IMR-90 (cell line): Measurements from ENCODE around the gene LRRC41. TPM values are rescaled to one million over a fixed set of nuclear protein-coding genes. Genes with fewer than 3 reads are reported as not detected.

Experiments
- ATAC-seq: fragments of 200-7000 bp; cut with Tn5 transposase; 2 replicates; pipeline ENCODE4 v1.9.1; 2020; ENCODE audit warnings: low read depth, mild to moderate bottlenecking, moderate library complexity
- BruUV-seq: library from RNA; stranded (reverse); fragments of 400-500 nt; replicated peaks from 2 replicates; lab custom pipeline; 2021; lab: Mats Ljungman, UMichigan
- CTCF ChIA-PET: fragments of 300-600 bp; formaldehyde crosslinking; extraction: SDS; loops from one replicate; lab custom pipeline; 2021; ENCODE audit warnings: antibody characterized with exemption; lab: Yijun Ruan, JAX
- POLR2A ChIA-PET: fragments of 300-600 bp; sonication (Branson Sonifier 250); formaldehyde crosslinking; loops from one replicate; lab custom pipeline; 2022; ENCODE audit warnings: antibody characterized with exemption; ENCODE audit not compliant: unreplicated experiment; lab: Charles Lee
- DNase-seq: peaks from one replicate; pipeline ENCODE4 v3.0.0; 2013
- H2AFZ ChIP-seq: replicated peaks from 2 replicates; pipeline ENCODE3; 2013; ENCODE audit warnings: low read length, mild to moderate bottlenecking; ENCODE audit not compliant: poor library complexity
- H2AK5ac ChIP-seq: 2 replicates; pipeline ENCODE4 v1.6.1; 2013; ENCODE audit warnings: low read depth, low read length, inconsistent platforms
- H2AK9ac ChIP-seq: replicated peaks from 2 replicates; pipeline ENCODE3; 2013; ENCODE audit warnings: mild to moderate bottlenecking, low read depth, low read length, moderate library complexity; ENCODE audit not compliant: poor library complexity
- H2BK120ac ChIP-seq: 2 replicates; pipeline ENCODE4 v1.6.1; 2013; ENCODE audit warnings: low read depth, low read length, inconsistent platforms
- H2BK15ac ChIP-seq: 3 replicates; pipeline ENCODE4 v1.6.1; 2013; ENCODE audit warnings: low read depth, low read length, inconsistent platforms
- H2BK20ac ChIP-seq: 2 replicates; pipeline ENCODE4 v1.6.1; 2013; ENCODE audit warnings: low read depth, mild to moderate bottlenecking, inconsistent platforms, low read length, moderate library complexity
- H2BK5ac ChIP-seq: 2 replicates; pipeline ENCODE4 v1.6.1; 2013; ENCODE audit warnings: mild to moderate bottlenecking, low read depth, low read length, inconsistent platforms; ENCODE audit not compliant: poor library complexity, severe bottlenecking
- H3K14ac ChIP-seq: replicated peaks from 2 replicates; pipeline ENCODE4 v1.6.1; 2013; ENCODE audit warnings: low read depth, low read length, inconsistent platforms
- H3K18ac ChIP-seq: 2 replicates; pipeline ENCODE4 v1.6.1; 2013; ENCODE audit warnings: low read depth, low read length, control low read depth
- H3K23ac ChIP-seq: 2 replicates; pipeline ENCODE4 v1.6.1; 2013; ENCODE audit warnings: low read depth, low read length, inconsistent platforms
- H3K27ac ChIP-seq: 2 replicates; pipeline ENCODE4 v1.5.1; 2013; ENCODE audit warnings: mild to moderate bottlenecking, control low read depth, low read length; ENCODE audit not compliant: insufficient read depth
- H3K27me3 ChIP-seq: 2 replicates; pipeline ENCODE4 v1.6.1; 2013; ENCODE audit warnings: low read length; ENCODE audit not compliant: control insufficient read depth, insufficient read depth
- H3K36me3 ChIP-seq: 2 replicates; pipeline ENCODE4 v1.6.1; 2013; ENCODE audit warnings: low read length, mixed read lengths; ENCODE audit not compliant: control insufficient read depth, insufficient read depth
- H3K4ac ChIP-seq: 2 replicates; pipeline ENCODE4 v1.6.1; 2013; ENCODE audit warnings: low read depth, low read length, inconsistent platforms
- H3K4me1 ChIP-seq: 2 replicates; pipeline ENCODE4 v1.6.1; 2013; ENCODE audit warnings: low read length, mixed read lengths; ENCODE audit not compliant: control insufficient read depth, insufficient read depth
- H3K4me2 ChIP-seq: 2 replicates; pipeline ENCODE4 v1.6.1; 2013; ENCODE audit warnings: low read depth, mild to moderate bottlenecking, control low read depth, low read length, moderate library complexity
- H3K4me3 ChIP-seq: 2 replicates; pipeline ENCODE4 v1.5.1; 2013; ENCODE audit warnings: low read depth, mild to moderate bottlenecking, control low read depth, low read length, moderate library complexity; ENCODE audit not compliant: insufficient read depth
- H3K56ac ChIP-seq: 2 replicates; pipeline ENCODE4 v1.6.1; 2013; ENCODE audit warnings: low read length, inconsistent platforms; ENCODE audit not compliant: insufficient read depth; ENCODE audit errors: extremely low read depth
- H3K79me1 ChIP-seq, 2 experiments: 2 replicates each; pipeline ENCODE4 v1.6.1; 2013; ENCODE audit warnings: low read length in 2 of 2, inconsistent platforms in 1 of 2, low read depth in 1 of 2
- H3K9ac ChIP-seq: 2 replicates; pipeline ENCODE4 v1.6.1; 2013; ENCODE audit warnings: low read depth, low read length, control low read depth
- H3K9me1 ChIP-seq: 2 replicates; pipeline ENCODE4 v1.6.1; 2013; ENCODE audit warnings: low read length, inconsistent platforms; ENCODE audit not compliant: insufficient read depth
- H3K9me3 ChIP-seq: 2 replicates; pipeline ENCODE4 v1.6.1; 2013; ENCODE audit warnings: low read length; ENCODE audit not compliant: control insufficient read depth, insufficient read depth
- H4K20me1 ChIP-seq: 2 replicates; pipeline ENCODE4 v1.6.1; 2013; ENCODE audit warnings: low read length, inconsistent platforms; ENCODE audit not compliant: insufficient read depth
- H4K5ac ChIP-seq: 2 replicates; pipeline ENCODE4 v1.6.1; 2013; ENCODE audit warnings: mild to moderate bottlenecking, low read depth, low read length, control low read depth
- H4K8ac ChIP-seq, 2 experiments: 2 replicates each; pipeline ENCODE4 v1.6.1; 2013; ENCODE audit warnings: low read depth in 2 of 2, low read length in 2 of 2, control low read depth in 1 of 2, inconsistent platforms in 1 of 2
- H4K91ac ChIP-seq: 2 replicates; pipeline ENCODE4 v1.6.1; 2013; ENCODE audit warnings: low read depth, low read length, inconsistent platforms; ENCODE audit not compliant: insufficient read depth
- FOS ChIP-seq: fragments of 150-350 bp; IDR thresholded peaks from 2 replicates; pipeline ENCODE4 v1.6.1; 2016; ENCODE audit warnings: low read depth, low read length
- MAZ ChIP-seq: IDR thresholded peaks from 2 replicates; pipeline ENCODE4 v1.6.1; 2012; ENCODE audit warnings: low read depth, mild to moderate bottlenecking, low read length, improper control_type of control experiment, moderate library complexity, borderline replicate concordance
- MXI1 ChIP-seq: IDR thresholded peaks from 2 replicates; pipeline ENCODE4 v1.6.1; 2012; ENCODE audit warnings: low read depth, mild to moderate bottlenecking, low read length, moderate library complexity, borderline replicate concordance
- NFE2L2 ChIP-seq: fragments of 150-350 bp; IDR thresholded peaks from 2 replicates; pipeline ENCODE4 v1.6.1; 2016; ENCODE audit warnings: low read depth, mild to moderate bottlenecking, low read length
- POLR2A ChIP-seq: IDR thresholded peaks from 2 replicates; pipeline ENCODE4 v1.6.1; 2012; ENCODE audit warnings: mild to moderate bottlenecking, low read depth, low read length
- RFX5 ChIP-seq: IDR thresholded peaks from 2 replicates; pipeline ENCODE4 v1.8.0; 2012; ENCODE audit warnings: low read depth, mild to moderate bottlenecking, low read length, moderate library complexity
- WGBS, 2 experiments: methylation state at CpG; one replicate each; pipeline versions ENCODE4 v1.1.5 to v1.1.7; 2013; ENCODE audit warnings: missing lambda C conversion rate in 2 of 2; ENCODE audit not compliant: insufficient read length in 1 of 2; ENCODE audit errors: extremely low coverage in 2 of 2; 5-methylcytosine and 5-hydroxymethylcytosine counted together
- dilution Hi-C: fragments of 300-500 bp; cut with HindIII; formaldehyde crosslinking; loops from one replicate; pipeline ENCODE4 v1.14.3; 2018; ENCODE audit warnings: low sequenced_read_pairs; ENCODE audit not compliant: unreplicated experiment
- in situ Hi-C: fragments of 300-500 bp; cut with MboI; formaldehyde crosslinking; loops from 3 replicates; pipeline ENCODE4 v1.14.3; 2019; ENCODE audit warnings: low sequenced_read_pairs, inconsistent platforms, mixed read lengths
- intact Hi-C: fragments of 100-400 bp; cut with micrococcal nuclease; formaldehyde crosslinking; loops from 2 replicates; pipeline ENCODE4 v1.10.0; 2022
- polyA plus RNA-seq, 3 experiments: library from polyadenylated mRNA; depleted of rRNA; stranded (reverse); fragments of >200 nt; gene quantifications; 2 replicates each; pipeline ENCODE4 v1.2.3, GENCODE V29; 2012; ENCODE audit warnings: low replicate concordance in 1 of 3
- total RNA-seq: library from RNA; depleted of rRNA; stranded (reverse); fragments of >200 nt; gene quantifications from 2 replicates; pipeline ENCODE4 v1.2.3, GENCODE V29; 2012

Gene LRRC41
- total and polyA plus RNA-seq, 2 of the 4 experiments (the other 2 are of a cell fraction): 67.6 to 83.2 TPM

GRCh38 chr1:46284058-46284457 is 19.4 kb downstream of the LRRC41 start:
- ATAC-seq (no peak), DNase-seq (no peak)
- H2BK15ac ChIP-seq: no peak overlapping the region
- H3K36me3 ChIP-seq: peaks cover 45% of the 10 kb centered on the region
- H3K4me3 ChIP-seq: no peak overlapping the region
- H2BK20ac ChIP-seq: no peak overlapping the region
- in situ Hi-C loops (no loop called here), intact Hi-C loops (no loop called here), dilution Hi-C loops (no loop called here)
- H3K14ac ChIP-seq: no peak overlapping the region
- peaks cover 22% of the 10 kb centered on the region for H4K20me1 ChIP-seq
- no peak overlapping the region for H3K4me2 ChIP-seq
- H3K9ac ChIP-seq: no peak overlapping the region
- H3K4me1 ChIP-seq: peaks cover 13% of the 10 kb centered on the region
- H2AFZ ChIP-seq: no peak overlapping the region
- no peaks in the 10 kb centered on the region for H3K9me3 ChIP-seq
- TF ChIP-seq FOS (no peak), NFE2L2 (no peak), RFX5 (no peak), MAZ (no peak), POLR2A (no peak), MXI1 (no peak)
- H2AK5ac ChIP-seq: no peak overlapping the region
- H2BK5ac ChIP-seq: no peak overlapping the region
- peaks cover 36 to 64% of the 10 kb centered on the region in 2 experiments for H3K79me1 ChIP-seq
- H3K4ac ChIP-seq: no peak overlapping the region
- H4K91ac ChIP-seq: no peak overlapping the region
- 100% methylated on average over 1 of the region's 1 CpG; no CpG with 5 or more reads in 1 of the 2 experiments for WGBS, 2 experiments
- H3K23ac ChIP-seq: no peak overlapping the region
- H3K27me3 ChIP-seq: no peaks in the 10 kb centered on the region
- POLR2A ChIA-PET: no interaction called here
- no peak overlapping the region for H3K56ac ChIP-seq
- H3K27ac ChIP-seq: no peak overlapping the region
- H4K8ac ChIP-seq: no peak overlapping the region
- H2AK9ac ChIP-seq: no peak overlapping the region
- CTCF ChIA-PET: no interaction called here
- no peak overlapping the region for H4K5ac ChIP-seq
- no peak overlapping the region for H3K18ac ChIP-seq
- H3K9me1 ChIP-seq: peaks cover 12% of the 10 kb centered on the region
- H2BK120ac ChIP-seq: no peak overlapping the region
- no TSS peak for BruUV-seq
